GM18519 (cell line): Measurements from ENCODE around the gene ALDH3A2.

Experiments
- ATAC-seq: cut with Tn5 transposase; IDR thresholded peaks from one replicate; pipeline ENCODE4 v1.9.1; 2021; ENCODE audit warnings: mild to moderate bottlenecking, moderate library complexity; ENCODE audit not compliant: unreplicated experiment, low FRiP score

The ALDH3A2 gene

GRCh38 chr17:19648475-19649273, at the start of gene ALDH3A2:
Gene ALDH3A2 (plus strand): TSS chr17:19648751. CDS start chr17:19648972, 221 bp downstream.
- peak; percentile 80 for ATAC-seq

- no peak for ATAC-seq
Observed at GRCh38 chr17:19610311-19610710, 38.2 kb upstream of the ALDH3A2 start.

- ATAC-seq, result no peak
Observed at GRCh38 chr17:19610879-19611278, 37.7 kb upstream of the ALDH3A2 start.

- ATAC-seq, result no peak
Observed at GRCh38 chr17:19613979-19614378, 34.6 kb upstream of the ALDH3A2 start.

- ATAC-seq, result no peak
Observed at GRCh38 chr17:19614900-19615299, 33.7 kb upstream of the ALDH3A2 start.

GRCh38 chr17:19618015-19618414, 30.5 kb upstream of the ALDH3A2 start:
- no peak for ATAC-seq

- ATAC-seq, result no peak
Observed at GRCh38 chr17:19619705-19620325, 28.7 kb upstream of the ALDH3A2 start.

- ATAC-seq, result no peak
Observed at GRCh38 chr17:19621697-19622096, 26.9 kb upstream of the ALDH3A2 start.

- ATAC-seq, result no peak
Observed at GRCh38 chr17:19626079-19626478, 22.5 kb upstream of the ALDH3A2 start.

GRCh38 chr17:19629449-19629848, 19.1 kb upstream of the ALDH3A2 start:
- ATAC-seq, result no peak

- no peak for ATAC-seq
Observed at GRCh38 chr17:19630035-19630434, 18.5 kb upstream of the ALDH3A2 start.

GRCh38 chr17:19630661-19631060, 17.9 kb upstream of the ALDH3A2 start:
- no peak for ATAC-seq

GRCh38 chr17:19631905-19632304, 16.6 kb upstream of the ALDH3A2 start:
- ATAC-seq, result no peak

- ATAC-seq, result no peak
Observed at GRCh38 chr17:19641687-19642372, 6.7 kb upstream of the ALDH3A2 start.

GRCh38 chr17:19642373-19642893, 6.1 kb upstream of the ALDH3A2 start:
- ATAC-seq, result no peak

- ATAC-seq, result no peak
Observed at GRCh38 chr17:19644493-19645210, 3.9 kb upstream of the ALDH3A2 start.

- ATAC-seq, result no peak
Observed at GRCh38 chr17:19645734-19646201, 2.8 kb upstream of the ALDH3A2 start.

GRCh38 chr17:19646788-19647696, 1.5 kb upstream of the ALDH3A2 start:
- no peak for ATAC-seq

GRCh38 chr17:19647697-19648474, 665 bp upstream of the ALDH3A2 start:
- ATAC-seq, result peak; percentile 28
